Fibroblast of the conjunctiva (primary cell): ENCODE results near the gene ANKLE2.
"Not testable (repeated sequence)": the region's sequence is repeated elsewhere in the genome, so short reads cannot be mapped to it uniquely, and the experiment has no call there.

ENCODE experiments used
- DNase-seq: peaks from one replicate; pipeline ENCODE4 v3.0.0-alpha.2; 2010; ENCODE audit warnings: low read depth

The ANKLE2 gene

DNA sequence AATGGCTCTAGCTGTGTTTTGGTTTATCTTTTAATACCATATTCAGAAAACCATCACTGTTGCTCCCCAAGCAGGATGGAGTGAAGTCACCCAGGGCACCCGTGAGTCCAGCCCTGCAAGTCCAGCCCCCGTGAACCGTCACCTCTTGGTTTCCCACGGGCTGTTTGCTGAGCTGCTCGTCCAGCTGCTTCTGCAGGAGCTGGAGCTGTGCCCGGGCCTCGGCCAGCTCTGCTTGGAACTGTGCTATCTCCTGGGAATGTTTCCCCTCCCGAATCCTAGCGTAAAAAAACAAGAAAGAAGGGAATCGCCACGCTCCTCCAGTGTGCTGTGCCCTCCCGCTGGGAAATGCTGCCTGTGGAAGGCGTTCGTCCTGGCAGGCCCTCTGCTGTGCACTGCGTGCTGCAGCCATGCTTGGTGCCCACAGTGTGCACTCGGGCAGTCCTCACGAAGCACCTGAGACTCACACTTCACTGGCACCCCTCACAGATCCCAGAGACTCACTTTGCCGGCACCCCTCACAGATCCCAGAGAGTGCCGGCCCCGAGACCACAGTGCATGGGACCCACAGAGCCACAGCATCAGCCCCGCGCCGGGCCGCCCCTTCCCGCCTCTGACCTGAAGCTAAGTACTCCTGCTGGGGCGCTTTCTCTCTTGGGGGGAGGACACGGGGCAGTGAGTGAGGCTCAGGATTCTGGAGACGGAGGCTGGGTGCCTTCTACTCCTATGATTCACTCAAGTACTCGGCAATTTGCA is 15.4 kb upstream of the ANKLE2 start:
- no peak for DNase-seq

DNA sequence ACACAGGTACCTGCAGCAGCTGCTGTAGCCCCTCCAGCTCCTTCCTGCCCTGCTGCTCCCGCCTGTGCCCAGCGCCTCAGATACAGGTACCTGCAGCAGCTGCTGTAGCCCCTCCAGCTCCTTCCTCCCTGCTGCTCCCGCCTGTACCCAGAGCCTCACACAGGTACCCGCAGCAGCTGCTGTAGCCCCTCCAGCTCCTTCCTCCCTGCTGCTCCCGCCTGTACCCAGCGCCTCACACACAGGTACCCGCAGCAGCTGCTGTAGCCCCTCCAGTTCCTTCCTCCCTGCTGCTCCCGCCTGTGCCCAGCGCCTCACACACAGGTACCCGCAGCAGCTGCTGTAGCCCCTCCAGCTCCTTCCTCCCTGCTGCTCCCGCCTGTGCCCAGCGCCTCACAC is 14.6 kb upstream of the ANKLE2 start:
- DNase-seq = not testable (repeated sequence)

DNA sequence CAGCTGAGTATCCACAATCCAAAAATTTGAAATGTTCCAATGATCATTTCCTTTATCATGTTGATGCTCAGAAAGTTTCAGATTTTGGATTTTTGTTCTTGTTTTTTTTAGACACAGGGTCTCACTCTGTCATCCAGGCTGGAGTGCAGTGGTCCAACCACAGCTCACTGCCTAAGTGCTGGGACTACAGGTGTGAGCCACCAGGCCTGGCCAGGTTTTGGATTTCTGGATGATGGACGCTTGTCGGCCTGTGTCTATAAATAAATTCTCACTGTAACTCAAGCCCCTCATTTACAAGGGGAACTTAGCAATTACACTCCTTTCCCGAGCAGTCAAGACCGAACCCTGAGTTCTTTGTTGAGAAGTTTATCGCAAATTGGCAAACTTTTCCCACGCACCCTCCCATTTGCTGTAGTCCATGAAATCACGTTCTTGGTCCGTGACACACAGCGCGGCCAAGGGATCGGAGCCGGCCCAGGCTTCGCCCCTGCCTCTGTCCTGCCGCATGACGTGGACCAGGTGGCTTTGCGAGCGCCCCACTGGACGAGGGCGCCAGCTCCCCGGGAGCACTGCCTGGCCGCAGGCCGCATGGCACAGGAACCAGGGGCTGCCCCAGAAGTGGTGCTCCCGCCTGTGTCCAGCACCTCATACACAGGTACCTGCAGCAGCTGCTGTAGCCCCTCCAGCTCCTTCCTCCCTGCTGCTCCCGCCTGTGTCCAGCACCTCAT is 14.0 kb upstream of the ANKLE2 start:
- no peak for DNase-seq

DNA sequence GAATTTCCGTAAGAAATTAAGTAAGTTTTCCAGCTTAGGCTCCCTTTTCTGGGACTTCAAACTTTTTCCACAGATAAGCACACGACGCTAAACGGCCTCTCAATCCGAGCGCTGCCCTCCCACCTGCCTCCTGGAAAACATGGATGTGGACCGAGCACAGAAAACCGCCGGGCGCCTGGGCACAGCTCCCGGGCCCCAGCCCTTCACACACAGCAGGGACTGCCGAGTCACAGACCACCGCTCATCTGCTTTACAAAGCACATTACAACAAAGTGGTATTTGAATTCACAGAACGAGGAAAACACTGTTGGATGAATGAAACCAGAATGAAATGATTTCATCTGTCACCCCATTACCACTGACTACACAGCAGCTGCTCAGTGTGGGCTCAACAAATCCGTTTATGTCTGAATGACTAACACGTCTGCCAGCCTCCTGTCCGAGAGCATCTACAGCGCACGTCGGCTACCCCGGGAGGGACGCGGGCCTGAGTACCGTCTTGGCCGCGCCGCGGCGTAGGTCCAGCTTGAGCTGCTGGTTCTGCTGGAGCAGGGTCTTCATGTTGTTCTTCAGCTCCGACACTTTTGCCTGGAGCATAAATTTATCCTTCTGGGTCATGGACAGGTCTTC is 13.1 kb upstream of the ANKLE2 start:
- no peak for DNase-seq

DNA sequence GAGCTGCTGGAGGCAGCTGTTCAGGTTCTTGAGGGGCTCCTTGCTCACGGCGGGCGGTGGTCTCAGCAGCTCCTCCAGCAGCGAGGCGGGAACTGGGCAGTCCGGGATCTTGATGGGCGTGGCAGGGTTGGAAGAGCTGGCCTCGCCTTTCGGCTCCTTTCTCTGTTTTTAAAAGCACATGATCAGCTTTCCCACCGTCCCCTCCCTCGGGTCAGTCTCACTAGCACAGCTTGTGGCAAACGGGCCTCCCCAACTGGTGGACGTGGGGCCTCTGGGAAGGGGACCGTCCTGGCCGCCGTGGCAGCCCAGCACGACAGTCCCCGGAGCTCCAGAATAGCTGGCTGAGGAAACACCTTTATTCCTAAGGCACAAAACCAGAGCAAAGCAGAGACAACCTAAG is 12.5 kb upstream of the ANKLE2 start:
- DNase-seq = no peak

DNA sequence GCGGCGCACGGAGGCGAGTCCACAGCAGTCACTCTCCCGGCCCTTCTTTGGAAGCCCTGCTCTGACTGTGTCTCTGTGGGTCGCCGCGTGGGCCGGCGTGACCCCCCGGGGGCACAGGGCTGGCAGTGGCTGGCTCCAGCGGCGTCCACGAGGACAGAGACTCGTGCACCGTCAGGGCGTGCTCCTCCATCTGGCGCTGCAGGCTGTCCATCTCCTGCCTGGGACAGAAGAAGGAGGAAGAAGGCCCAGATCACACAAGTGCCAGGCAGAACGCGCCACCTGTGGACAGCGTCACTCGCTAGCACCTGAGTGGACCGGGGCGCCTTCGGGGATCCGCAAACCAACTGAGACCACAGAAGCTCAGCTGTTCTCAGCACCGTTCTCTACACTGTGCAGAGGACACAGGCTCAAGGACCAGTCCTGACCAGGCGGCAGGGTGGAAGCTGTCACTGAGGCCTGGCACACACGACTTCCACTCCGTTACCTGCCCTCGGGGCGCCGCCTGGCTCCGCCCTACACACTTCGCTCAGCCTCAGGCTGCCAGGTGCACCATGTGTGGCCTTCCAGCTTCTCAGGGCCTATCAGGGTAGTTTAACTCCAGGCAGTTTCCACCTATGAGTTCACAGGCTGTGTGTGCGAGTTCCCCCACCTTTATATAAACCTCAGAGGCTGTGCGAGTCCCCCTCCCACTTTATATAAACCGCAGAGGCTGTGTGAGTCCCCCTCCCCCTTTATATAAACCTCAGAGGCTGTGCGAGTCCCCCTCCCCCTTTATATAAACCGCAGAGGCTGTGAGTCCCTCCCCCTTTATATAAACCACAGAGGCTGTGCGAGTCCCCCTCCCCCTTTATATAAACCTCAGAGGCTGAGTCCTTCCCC is 11.7 kb upstream of the ANKLE2 start:
- DNase-seq = no peak

DNA sequence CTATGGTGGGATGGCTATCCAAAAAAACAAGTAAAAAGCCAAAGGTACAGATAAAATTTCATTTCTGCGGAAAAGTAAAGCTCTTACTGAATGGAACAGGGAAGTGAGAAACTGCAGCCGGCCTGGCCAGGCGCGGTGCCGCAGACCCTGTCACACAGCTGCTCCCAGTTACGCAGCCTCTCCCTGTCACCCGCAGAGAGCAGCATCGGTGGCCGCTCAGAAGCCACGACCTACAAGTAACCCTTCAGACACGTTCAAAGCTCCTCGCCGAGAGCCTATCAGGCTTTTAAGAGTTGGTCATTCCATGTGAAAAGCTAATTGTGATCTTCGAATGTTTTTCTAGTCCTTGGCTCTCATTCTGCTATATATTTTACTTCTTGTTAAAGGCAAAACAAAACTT is 11.0 kb upstream of the ANKLE2 start:
- DNase-seq = no peak

DNA sequence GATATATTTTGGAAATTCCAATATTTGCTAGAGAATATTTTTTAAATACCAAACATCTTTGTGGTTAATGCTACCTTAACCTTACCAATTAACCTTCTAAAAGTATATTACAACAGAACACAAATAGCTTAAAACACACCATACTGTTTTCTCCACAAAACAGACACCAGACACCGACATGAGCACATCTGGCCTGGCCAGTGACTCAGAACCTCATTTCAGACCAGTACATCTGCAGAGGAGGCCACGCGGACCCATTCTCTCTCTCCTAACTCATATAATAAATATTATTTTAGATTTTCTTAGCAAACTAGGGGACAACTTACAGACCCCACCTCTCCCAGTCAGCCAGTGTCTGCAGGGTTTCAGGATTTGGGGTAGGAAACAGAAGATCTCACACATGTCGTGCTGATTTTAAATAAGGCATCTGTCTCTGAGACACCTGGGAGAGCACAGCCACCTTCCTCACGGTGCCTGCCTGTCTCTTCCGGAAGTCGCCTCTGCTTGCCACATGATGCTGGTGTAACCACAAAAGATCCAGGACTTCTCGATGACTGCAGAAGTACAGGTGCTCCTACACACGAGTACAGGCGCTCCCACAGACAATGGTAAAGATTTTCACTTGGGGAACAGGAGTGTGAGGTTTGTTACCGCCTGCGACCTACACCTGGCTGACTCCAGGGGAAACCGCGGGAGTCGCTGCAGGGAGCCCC is 9.7 kb upstream of the ANKLE2 start:
- no peak for DNase-seq

DNA sequence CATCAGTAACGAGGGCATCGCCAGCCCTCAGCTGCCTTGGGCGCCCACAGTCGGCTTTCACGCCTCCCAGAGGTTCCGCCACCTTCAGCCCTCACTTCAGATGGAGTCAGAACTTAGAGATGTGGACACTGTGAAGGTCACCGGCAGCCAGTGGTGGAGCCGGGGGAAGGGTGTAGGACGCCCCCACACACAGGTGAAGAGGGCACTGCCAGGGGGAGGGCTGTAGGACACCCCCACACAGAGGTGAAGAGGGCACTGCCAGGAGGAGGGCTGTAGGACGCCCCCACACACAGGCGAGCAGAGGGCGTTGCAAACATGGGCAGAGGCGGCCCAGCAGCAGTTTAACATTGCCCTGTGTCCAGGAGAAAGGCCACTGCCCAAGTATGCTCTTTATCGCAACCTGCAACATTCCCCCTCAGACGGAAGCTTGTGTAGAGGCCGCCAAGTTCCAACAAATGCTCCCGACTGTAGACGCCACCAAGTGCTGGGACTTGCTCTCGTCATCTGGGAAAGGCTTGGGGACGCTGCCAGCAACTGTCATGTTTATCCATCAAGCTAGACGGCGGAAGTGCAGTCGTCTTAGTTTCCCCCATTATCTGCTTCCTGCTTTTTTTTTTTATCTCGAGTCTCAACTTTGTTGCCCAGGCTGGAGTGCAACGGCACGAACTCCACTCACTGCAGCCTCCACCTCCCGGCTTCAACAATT is 4.9 kb upstream of the ANKLE2 start:
- no peak for DNase-seq

DNA sequence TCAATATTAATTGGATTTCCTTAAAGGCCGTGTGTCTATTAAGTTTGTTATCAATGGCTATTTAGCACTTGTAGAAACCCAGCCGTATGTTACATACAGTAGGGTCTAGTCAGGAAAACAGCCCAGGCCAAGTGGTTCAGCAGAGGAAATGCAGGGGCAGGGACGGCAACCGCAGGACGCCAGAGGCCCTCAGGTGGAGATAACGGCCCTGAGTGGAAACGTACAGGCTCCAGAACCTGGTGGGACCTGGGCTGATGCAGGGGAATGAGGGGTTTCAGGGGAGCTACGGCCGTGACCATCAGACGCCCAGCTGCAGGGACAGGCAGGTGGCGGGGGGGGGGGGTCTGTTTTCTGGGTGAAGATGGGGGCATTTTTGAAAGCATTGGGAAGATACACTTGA is 3.7 kb upstream of the ANKLE2 start:
- no peak for DNase-seq

DNA sequence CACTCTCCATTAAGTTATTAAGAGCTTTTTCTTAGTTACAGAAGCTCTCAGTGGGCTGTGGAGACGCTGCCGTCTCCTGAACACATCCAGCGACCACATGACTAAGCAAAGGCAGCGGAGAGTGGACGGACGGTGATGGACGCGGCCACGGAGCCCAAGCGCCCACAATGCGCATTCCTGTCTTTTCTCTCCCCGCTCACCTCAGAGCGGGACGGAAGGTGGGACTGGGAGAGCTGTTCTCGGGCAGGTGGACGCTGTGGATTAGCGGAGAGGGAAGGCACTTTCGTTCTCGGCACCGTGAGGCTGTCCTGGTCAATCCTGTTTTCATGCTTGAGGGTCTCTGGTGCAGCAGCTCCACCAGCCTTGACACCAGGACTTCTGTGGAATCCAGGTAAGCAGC is 2.6 kb upstream of the ANKLE2 start:
- DNase-seq = no peak

DNA sequence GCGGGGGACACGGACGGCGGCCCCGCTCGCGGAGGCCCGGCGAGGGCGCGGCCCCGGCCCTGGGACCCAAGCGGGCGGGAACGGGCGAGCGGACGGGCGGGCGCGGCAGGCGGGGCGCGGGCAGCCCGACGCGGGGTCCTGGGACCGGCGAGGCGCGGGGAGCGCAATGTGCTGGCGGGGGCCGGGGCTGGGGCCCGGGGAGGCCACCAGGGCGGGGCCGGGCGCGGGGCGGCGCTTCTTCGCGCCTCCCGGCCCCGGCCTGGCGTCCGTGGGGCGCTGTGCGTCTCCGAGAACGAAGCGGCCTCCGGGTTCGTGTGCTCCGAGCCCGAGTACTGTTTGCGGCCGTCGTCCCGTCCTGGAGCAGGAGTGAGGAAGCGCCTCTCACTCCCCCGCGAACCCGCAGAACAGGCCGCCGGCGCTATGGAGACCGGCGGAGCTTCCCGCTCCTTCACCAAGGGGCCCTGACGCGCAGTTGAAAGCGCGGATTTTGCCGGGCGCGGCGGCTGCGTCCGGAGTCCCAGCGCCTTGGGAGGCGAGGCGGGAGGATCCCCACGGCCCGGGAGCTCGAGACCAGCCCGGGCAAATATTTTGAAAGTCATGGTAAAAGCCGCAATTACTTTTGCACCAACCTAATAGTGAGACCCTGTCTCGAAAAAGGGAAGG is 420 bp upstream of the ANKLE2 start:
- DNase-seq = peak; percentile 77

DNA sequence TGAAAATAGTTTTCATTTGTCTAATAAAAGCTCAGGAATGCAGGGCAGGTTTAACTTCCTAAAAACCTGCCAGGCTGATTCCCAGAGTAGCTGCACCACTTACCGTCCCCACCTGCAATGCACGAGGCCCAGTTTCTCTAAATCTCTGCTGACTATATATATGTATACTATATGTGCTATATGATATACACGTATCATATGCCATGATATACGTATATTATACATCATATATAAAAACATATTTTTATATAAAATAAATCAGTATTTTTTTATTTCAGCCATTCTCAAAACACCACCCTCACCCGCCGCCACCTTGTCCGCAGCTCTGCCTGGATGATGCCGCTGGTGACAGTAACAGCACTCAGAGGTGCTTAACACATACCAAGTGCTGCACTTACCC is 2.3 kb downstream of the ANKLE2 start:
- no peak for DNase-seq

DNA sequence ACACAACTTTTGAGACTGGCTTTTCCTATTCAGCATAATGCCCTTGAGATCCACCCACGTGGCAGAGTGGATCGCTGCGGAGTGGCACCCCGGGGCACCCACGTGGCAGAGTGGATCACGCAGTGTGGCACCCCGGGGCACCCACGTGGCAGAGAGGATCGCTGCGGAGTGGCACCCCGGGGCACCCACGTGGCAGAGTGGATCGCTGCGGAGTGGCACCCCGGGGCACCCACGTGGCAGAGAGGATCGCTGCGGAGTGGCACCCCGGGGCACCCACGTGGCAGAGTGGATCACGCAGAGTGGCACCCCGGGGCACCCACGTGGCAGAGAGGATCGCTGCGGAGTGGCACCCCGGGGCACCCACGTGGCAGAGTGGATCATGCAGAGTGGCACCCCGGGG is 2.8 kb downstream of the ANKLE2 start:
- DNase-seq = not testable (repeated sequence)

DNA sequence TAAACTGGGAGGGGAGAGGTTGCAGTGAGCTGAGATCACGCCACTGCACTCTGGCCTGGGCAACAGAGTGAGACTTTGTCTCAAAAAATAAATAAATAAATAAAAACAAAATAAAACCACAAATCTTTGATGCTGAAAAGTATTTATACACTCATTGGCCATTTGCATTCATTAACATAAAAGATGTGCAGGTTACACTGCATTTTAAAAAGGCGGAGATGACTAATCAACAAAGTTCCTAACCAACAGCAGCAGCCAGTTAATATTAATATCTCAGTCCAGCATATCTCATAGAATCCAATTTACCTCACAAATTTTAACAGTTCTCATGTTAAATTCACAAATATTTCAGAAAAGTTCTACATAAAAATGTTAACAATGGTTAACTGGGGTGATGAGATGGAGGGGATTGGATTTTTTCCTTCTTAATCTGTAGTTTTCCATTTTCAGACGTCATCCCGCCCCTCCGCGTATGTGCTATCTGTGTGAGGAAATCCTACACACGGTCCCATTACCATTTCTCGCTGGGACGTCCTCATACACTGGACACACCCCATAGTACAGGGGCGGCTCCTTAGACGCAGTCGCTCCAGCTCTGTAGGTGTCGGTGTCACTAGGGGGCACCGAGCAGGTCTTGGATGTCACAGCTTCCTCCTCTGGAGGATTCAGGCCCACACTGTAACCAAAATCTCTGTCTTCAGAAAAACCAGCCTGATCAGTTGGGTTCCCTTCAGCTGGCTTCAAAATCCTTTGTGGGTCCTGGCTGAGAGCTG is 7.3 kb downstream of the ANKLE2 start:
- DNase-seq = no peak

DNA sequence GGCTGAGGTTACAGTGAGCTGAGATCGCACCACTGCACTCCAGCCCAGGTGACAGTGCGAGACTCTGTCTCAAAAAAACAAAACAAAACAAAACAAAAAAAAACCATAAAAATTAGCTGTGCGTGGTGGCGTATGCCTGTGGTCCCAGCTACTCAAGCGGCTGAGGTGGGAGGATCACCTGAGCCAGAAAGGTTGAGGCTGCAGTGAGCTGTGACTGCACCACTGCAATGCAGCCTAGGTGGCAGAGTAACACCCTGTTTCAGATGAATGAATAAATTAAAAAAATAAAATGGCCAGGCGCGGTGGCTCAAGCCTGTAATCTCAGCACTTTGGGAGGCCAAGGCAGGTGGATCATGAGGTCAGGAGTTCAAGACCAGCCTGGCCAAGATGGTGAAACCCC is 8.0 kb downstream of the ANKLE2 start:
- not testable (repeated sequence) for DNase-seq

DNA sequence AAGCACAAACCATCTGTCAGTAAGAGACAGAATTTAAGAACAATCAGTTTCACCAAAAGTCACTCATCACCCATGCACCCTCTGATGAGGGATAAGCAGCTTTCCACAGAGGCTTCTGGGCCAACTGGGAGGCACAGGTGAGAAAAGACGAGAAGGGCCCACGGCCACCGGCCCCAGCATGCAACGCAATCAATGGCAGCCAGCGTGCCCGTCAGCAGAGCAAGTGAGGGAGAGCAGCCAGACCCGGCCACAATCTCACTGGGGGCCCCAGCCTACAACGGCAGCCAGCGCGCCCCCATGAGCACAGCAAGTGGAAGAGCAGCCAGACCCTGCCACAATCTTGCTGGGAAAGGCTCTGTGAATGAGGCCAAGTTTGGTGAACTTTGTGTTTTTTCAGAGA is 13.3 kb downstream of the ANKLE2 start:
- DNase-seq = no peak

DNA sequence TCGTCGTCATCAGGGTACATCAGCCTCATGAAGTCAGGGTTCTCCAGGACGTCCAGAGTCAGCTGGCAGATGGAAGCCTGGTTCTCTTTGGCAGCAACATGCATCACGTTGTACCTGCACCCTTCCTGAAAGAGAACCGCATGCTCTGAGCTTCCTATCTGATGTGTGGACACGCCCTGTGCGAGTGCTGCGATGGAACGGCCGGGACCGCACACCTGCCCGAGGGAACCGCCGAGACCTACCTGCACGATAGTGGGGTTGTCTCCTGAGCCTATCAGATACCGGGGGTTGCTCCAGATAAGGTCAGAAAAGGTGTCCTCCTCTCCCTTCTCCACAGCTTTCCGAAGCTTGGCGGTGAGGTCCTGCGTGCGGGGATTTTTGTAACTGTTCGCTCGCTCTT is 13.7 kb downstream of the ANKLE2 start:
- no peak for DNase-seq

DNA sequence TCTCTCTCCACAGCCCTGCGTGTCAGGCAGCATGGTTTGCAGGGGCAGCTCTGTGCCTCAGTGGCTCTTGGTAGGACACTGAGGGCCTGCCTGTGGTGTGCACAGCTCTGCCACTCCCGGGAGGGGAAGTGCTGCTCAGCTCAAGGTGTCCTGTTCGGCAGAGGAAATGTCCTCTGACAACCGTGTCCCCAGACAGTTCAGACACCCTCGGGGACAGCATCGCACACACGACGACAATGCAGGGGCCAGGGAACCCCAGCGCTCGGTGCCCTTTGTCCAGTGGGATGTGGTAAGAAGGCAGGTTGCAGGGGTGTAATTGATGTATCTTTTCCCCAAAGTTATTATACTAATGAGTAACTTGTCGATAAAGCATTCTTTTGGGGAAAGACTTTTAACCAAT is 14.2 kb downstream of the ANKLE2 start:
- no peak for DNase-seq

DNA sequence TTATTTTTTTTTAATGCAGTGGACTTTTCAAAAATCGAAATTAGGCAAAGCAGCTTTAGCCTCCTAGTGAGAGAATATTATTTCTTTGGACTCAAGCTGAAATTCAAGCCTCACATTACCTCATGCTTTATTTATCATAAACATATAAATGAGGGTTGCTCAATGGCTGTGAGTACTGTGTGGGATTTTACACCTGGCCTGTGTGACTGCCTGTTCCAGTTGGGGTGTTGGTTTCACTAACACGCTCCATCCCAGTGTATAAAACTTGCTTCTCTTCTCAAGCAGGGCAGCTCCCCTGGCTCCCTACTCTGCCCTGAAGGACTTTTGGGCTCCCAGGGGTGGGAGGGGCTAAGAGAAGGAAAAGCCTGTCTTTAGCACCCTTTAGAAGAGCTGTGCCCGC is 15.0 kb downstream of the ANKLE2 start:
- no peak for DNase-seq
